ENCODE results near the gene SFXN2. TPM values are rescaled to one million over a fixed set of nuclear protein-coding genes. Genes with fewer than 3 reads are reported as not detected.

The SFXN2 gene
- total RNA-seq, 1 experiment from 2014 or later, result 21.2 TPM

DNA sequence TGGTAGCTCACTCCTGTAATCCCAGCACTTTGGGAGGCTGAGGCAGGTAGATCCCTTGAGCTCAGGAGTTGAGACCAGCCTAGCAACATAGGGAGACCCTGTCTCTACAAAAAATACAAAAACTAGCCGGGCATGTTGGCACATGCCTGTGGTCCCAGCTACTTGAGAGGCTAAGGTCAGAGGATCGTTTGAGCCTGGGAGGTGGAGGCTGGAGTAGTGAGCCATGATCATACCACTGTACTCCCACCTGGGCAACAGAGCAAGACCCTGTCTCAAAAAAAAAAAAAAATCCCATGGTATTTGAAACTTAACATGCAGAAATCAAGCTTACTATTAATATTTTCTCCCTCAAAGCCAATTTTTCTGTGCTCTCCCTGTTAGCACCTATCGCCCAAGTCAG is 5.9 kb downstream of the SFXN2 start:
- intact Hi-C loops (cut with micrococcal nuclease; ENCODE audit: unreplicated experiment), result loop anchor here (10.0 kb wide), 1 partner anchor 194 kb away; the partner anchor contains the start of gene CNNM2
- no TSS peak for BruUV-seq (replicated peaks)
- Mint-ChIP-seq H3K9me3 (ENCODE audit: low read depth, unreplicated experiment) (no peaks in the 10 kb centered on the region), H3K4me3 (ENCODE audit: low read depth, unreplicated experiment) (no peak overlapping the region), H3K36me3 (ENCODE audit: insufficient read depth, unreplicated experiment) (no peaks in the 10 kb centered on the region), H3K4me1 (ENCODE audit: low read depth, unreplicated experiment) (peaks cover 15% of the 10 kb centered on the region), H3K27me3 (ENCODE audit: unreplicated experiment) (no peaks in the 10 kb centered on the region), H3K27ac (ENCODE audit: unreplicated experiment) (no peak overlapping the region)
- TF ChIP-seq, protein P1, sequence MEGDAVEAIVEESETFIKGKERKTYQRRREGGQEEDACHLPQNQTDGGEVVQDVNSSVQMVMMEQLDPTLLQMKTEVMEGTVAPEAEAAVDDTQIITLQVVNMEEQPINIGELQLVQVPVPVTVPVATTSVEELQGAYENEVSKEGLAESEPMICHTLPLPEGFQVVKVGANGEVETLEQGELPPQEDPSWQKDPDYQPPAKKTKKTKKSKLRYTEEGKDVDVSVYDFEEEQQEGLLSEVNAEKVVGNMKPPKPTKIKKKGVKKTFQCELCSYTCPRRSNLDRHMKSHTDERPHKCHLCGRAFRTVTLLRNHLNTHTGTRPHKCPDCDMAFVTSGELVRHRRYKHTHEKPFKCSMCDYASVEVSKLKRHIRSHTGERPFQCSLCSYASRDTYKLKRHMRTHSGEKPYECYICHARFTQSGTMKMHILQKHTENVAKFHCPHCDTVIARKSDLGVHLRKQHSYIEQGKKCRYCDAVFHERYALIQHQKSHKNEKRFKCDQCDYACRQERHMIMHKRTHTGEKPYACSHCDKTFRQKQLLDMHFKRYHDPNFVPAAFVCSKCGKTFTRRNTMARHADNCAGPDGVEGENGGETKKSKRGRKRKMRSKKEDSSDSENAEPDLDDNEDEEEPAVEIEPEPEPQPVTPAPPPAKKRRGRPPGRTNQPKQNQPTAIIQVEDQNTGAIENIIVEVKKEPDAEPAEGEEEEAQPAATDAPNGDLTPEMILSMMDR (IDR thresholded peaks at IDR 0.05; ENCODE audit: unreplicated experiment), result no peak
- CTCF ChIA-PET, result interaction anchor here (0.6 kb wide), 2 partner anchors 61 to 765 kb away, joined by 3 to 5 read pairs; no protein-coding TSS in a partner anchor
- DNase-seq, result no peak

DNA sequence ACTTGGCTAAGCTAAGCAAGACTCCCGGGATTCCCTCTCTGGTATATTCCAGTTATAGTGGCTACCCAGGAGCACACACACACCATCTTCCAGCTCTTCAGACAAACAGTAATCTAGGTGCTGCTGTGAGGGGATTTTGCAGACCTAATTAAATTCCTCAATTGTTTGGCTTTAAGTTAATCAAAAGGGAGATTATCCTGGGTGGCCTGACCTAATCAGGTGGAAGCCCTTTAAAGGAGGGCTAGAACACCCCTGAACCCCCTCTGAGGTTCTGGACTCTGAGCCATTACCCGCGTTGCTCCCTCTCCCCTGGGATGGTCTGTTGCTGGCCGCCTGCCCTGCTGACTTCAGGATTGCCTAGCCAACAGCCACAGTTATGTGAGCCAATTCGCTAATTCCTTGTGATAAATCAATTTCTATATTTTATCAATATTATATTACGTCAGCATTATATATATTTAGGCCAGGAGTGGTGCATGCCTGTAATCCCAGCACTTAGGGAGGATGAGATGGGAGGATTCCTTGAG is 6.4 kb downstream of the SFXN2 start:
- no peak for DNase-seq
- H3K27ac Mint-ChIP-seq (ENCODE audit: unreplicated experiment), result no peak overlapping the region
- H3K27me3 Mint-ChIP-seq (ENCODE audit: unreplicated experiment), result no peaks in the 10 kb centered on the region
- peaks cover 14% of the 10 kb centered on the region for H3K4me1 Mint-ChIP-seq (ENCODE audit: low read depth, unreplicated experiment)
- no peak overlapping the region for H3K4me3 Mint-ChIP-seq (ENCODE audit: low read depth, unreplicated experiment)
- H3K36me3 Mint-ChIP-seq (ENCODE audit: insufficient read depth, unreplicated experiment), result no peaks in the 10 kb centered on the region
- CTCF ChIA-PET, result interaction anchor here (0.6 kb wide), 2 partner anchors 61 to 764 kb away, joined by 3 to 5 read pairs; no protein-coding TSS in a partner anchor
- no TSS peak for BruUV-seq (replicated peaks)
- H3K9me3 Mint-ChIP-seq (ENCODE audit: low read depth, unreplicated experiment), result no peaks in the 10 kb centered on the region
- intact Hi-C loops (cut with micrococcal nuclease; ENCODE audit: unreplicated experiment), result loop anchor here (10.0 kb wide), 1 partner anchor 194 kb away; the partner anchor contains the start of gene CNNM2
- TF ChIP-seq, protein P1 (IDR thresholded peaks at IDR 0.05; ENCODE audit: unreplicated experiment), result no peak

DNA sequence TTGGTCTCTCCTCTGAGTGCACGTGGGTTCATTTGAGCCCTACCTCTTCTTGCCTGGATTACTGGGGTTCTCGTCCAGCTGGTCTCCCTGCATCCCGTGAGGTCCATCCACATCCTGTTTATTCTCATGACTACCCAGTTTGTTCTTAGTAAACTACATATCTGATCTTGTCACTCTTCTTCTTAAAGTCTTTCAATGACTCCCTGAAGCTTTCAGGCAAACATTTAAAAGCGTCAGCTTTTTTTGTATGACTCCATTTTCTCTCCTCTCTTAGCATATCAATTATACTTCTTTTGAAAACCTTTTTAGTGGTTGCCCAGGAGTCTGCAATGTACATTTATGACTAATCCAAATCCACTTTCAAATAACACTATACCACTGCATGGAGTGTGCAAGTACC is 7.5 kb downstream of the SFXN2 start:
- Mint-ChIP-seq H3K27ac (ENCODE audit: unreplicated experiment) (no peak overlapping the region), H3K9me3 (ENCODE audit: low read depth, unreplicated experiment) (no peaks in the 10 kb centered on the region), H3K4me1 (ENCODE audit: low read depth, unreplicated experiment) (peaks cover 7% of the 10 kb centered on the region), H3K36me3 (ENCODE audit: insufficient read depth, unreplicated experiment) (no peaks in the 10 kb centered on the region), H3K4me3 (ENCODE audit: low read depth, unreplicated experiment) (no peak overlapping the region), H3K27me3 (ENCODE audit: unreplicated experiment) (no peaks in the 10 kb centered on the region)
- no TSS peak for BruUV-seq (replicated peaks)
- DNase-seq, result no peak
- CTCF ChIA-PET, result no interaction called here
- TF ChIP-seq, protein P1 (IDR thresholded peaks at IDR 0.05; ENCODE audit: unreplicated experiment), result no peak
- intact Hi-C loops (cut with micrococcal nuclease; ENCODE audit: unreplicated experiment), result loop anchor here (10.0 kb wide), 1 partner anchor 193 kb away; the partner anchor contains the start of gene CNNM2

DNA sequence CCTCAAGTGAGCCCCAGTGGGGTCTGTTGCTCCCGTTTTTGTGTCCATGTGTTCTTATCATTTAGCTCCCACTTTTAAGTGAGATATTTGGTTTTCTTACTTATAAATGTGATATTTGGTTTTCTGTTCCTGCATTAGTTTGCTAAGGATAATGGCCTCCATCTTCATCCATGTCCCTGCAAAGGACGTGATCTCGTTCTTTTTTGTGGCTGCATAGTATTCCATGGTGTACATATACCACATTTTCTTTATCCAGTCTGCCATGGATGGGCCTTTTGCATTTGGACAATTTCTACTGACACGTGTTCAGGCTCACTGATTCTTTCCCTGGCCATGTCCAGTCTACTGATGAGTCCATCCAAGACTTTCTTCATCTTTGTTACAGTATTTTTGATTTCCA is 9.6 kb downstream of the SFXN2 start:
- Mint-ChIP-seq H3K9me3 (ENCODE audit: low read depth, unreplicated experiment) (no peaks in the 10 kb centered on the region), H3K36me3 (ENCODE audit: insufficient read depth, unreplicated experiment) (peaks cover under 1% of the 10 kb centered on the region), H3K27me3 (ENCODE audit: unreplicated experiment) (no peaks in the 10 kb centered on the region), H3K4me1 (ENCODE audit: low read depth, unreplicated experiment) (peaks cover 10% of the 10 kb centered on the region), H3K27ac (ENCODE audit: unreplicated experiment) (no peak overlapping the region), H3K4me3 (ENCODE audit: low read depth, unreplicated experiment) (no peak overlapping the region)
- BruUV-seq (replicated peaks), result no TSS peak
- intact Hi-C loops (cut with micrococcal nuclease; ENCODE audit: unreplicated experiment), result loop anchor here (10.0 kb wide), 1 partner anchor 191 kb away; the partner anchor contains the start of gene CNNM2
- CTCF ChIA-PET, result no interaction called here
- DNase-seq, result no peak
- TF ChIP-seq, protein P1 (IDR thresholded peaks at IDR 0.05; ENCODE audit: unreplicated experiment), result no peak
